GM23338 (cell line): Measurements from ENCODE around the gene MACIR. TPM values are rescaled to one million over a fixed set of nuclear protein-coding genes. Genes with fewer than 3 reads are reported as not detected.

Experiments used
- ATAC-seq: fragments of 200-7000 bp; cut with Tn5 transposase; 3 replicates; pipeline ENCODE4 v1.9.1; 2020
- DNase-seq: peaks from one replicate; pipeline ENCODE4 v3.0.0-alpha.2; 2015; ENCODE audit warnings: low spot score
- H2AFZ ChIP-seq: fragments of 200-600 bp; sonication (generic); 2 replicates; pipeline ENCODE4 v1.8.0; 2016; ENCODE audit warnings: antibody characterized with exemption, mild to moderate bottlenecking, moderate library complexity
- H3F3A ChIP-seq: fragments of 200-600 bp; sonication (generic); replicated peaks from 2 replicates; pipeline ENCODE4 v1.8.0; 2017; ENCODE audit warnings: antibody characterized with exemption, mixed run types, low read depth
- H3K27ac ChIP-seq: fragments of 200-600 bp; sonication (generic); 2 replicates; pipeline ENCODE4 v1.6.1; 2016; ENCODE audit warnings: low read depth
- H3K27me3 ChIP-seq: fragments of 200-600 bp; sonication (generic); 2 replicates; pipeline ENCODE4 v1.8.0; 2016; ENCODE audit warnings: mild to moderate bottlenecking, mixed run types, moderate library complexity; ENCODE audit not compliant: insufficient read depth
- H3K36me3 ChIP-seq: fragments of 200-600 bp; sonication (generic); 2 replicates; pipeline ENCODE4 v1.8.0; 2016; ENCODE audit warnings: mild to moderate bottlenecking; ENCODE audit not compliant: insufficient read depth
- H3K4me1 ChIP-seq: fragments of 200-600 bp; sonication (generic); 2 replicates; pipeline ENCODE4 v1.8.0; 2016; ENCODE audit warnings: mild to moderate bottlenecking, moderate library complexity; ENCODE audit not compliant: insufficient read depth
- H3K4me2 ChIP-seq: fragments of 200-600 bp; sonication (generic); 2 replicates; pipeline ENCODE4 v1.7.1; 2017; ENCODE audit warnings: mixed run types
- H3K4me3 ChIP-seq: fragments of 200-600 bp; sonication (generic); 2 replicates; pipeline ENCODE4 v1.6.1; 2016; ENCODE audit warnings: mixed run types
- H3K79me2 ChIP-seq: fragments of 200-600 bp; sonication (generic); replicated peaks from 2 replicates; pipeline ENCODE4 v1.8.0; 2017; ENCODE audit warnings: mild to moderate bottlenecking; ENCODE audit not compliant: insufficient read depth
- H3K9me2 ChIP-seq: fragments of 200-600 bp; sonication (generic); 2 replicates; pipeline ENCODE4 v1.8.0; 2017; ENCODE audit not compliant: insufficient read depth
- H4K20me1 ChIP-seq: fragments of 200-600 bp; sonication (generic); replicated peaks from 2 replicates; pipeline ENCODE4 v1.8.0; 2017; ENCODE audit warnings: mild to moderate bottlenecking; ENCODE audit not compliant: insufficient read depth
- H3K27ac Mint-ChIP-seq: 2 replicates; pipeline ENCODE4 v1.8.0; 2020; ENCODE audit warnings: inconsistent platforms, mild to moderate bottlenecking, moderate library complexity, mixed read lengths
- H3K27me3 Mint-ChIP-seq: 3 replicates; pipeline ENCODE4 v1.8.0; 2022; ENCODE audit warnings: low read depth, mild to moderate bottlenecking, moderate library complexity, mixed read lengths, inconsistent platforms; ENCODE audit not compliant: insufficient read depth, poor library complexity
- H3K36me3 Mint-ChIP-seq: 3 replicates; pipeline ENCODE4 v1.8.0; 2021; ENCODE audit warnings: low read depth, mild to moderate bottlenecking, inconsistent platforms, moderate library complexity, mixed read lengths
- H3K4me1 Mint-ChIP-seq: 3 replicates; pipeline ENCODE4 v1.8.0; 2020; ENCODE audit warnings: mild to moderate bottlenecking, inconsistent platforms, mixed read lengths
- H3K4me3 Mint-ChIP-seq: 3 replicates; pipeline ENCODE4 v1.8.0; 2021; ENCODE audit warnings: moderate library complexity, mild to moderate bottlenecking, inconsistent platforms, mixed read lengths
- H3K9me3 Mint-ChIP-seq: 3 replicates; pipeline ENCODE4 v1.8.0; 2020; ENCODE audit warnings: moderate library complexity, mild to moderate bottlenecking, inconsistent platforms, mixed read lengths
- CREB1 ChIP-seq: fragments of 250-450 bp; sonication (Bioruptor Pico); IDR thresholded peaks from 2 replicates; pipeline ENCODE4 v1.5.0; 2020; ENCODE audit warnings: low read depth, mild to moderate bottlenecking, moderate library complexity
- CTCF ChIP-seq, 2 experiments: fragments of 200-600 bp in 1 of 2; sonication (generic) in 1 of 2; conservative IDR thresholded peaks; 2 replicates each; pipeline versions ENCODE4 v1.5.1 to v1.6.1; 2016 to 2017; ENCODE audit warnings: antibody characterized with exemption in 2 of 2, low read depth in 2 of 2, mild to moderate bottlenecking in 2 of 2, moderate library complexity in 1 of 2
- ETS1 ChIP-seq: IDR thresholded peaks from 2 replicates; pipeline ENCODE4 v1.6.1; 2016; ENCODE audit warnings: antibody characterized with exemption
- EZH2 ChIP-seq: fragments of 200-600 bp; sonication (generic); IDR thresholded peaks from one replicate; pipeline ENCODE4 v1.8.0; 2017; ENCODE audit warnings: antibody characterized with exemption, mild to moderate bottlenecking, low read depth; ENCODE audit not compliant: unreplicated experiment
- EZH2phosphoT487 ChIP-seq: fragments of 200-600 bp; sonication (generic); IDR thresholded peaks from one replicate; pipeline ENCODE4 v1.8.1; 2018; ENCODE audit warnings: antibody characterized with exemption; ENCODE audit not compliant: unreplicated experiment
- JUNB ChIP-seq: IDR thresholded peaks from one replicate; pipeline ENCODE4 v1.6.1; 2016; ENCODE audit warnings: antibody characterized with exemption; ENCODE audit not compliant: unreplicated experiment
- NANOG ChIP-seq: IDR thresholded peaks from 2 replicates; pipeline ENCODE4 v1.6.1; 2016; ENCODE audit warnings: antibody characterized with exemption, borderline replicate concordance
- POLR2AphosphoS5 ChIP-seq: IDR thresholded peaks from 2 replicates; pipeline ENCODE4 v1.6.1; 2016; ENCODE audit warnings: antibody characterized with exemption, low read depth
- REST ChIP-seq: IDR thresholded peaks from one replicate; pipeline ENCODE4 v1.6.1; 2018; ENCODE audit warnings: antibody characterized with exemption; ENCODE audit not compliant: unreplicated experiment
- STAT1 ChIP-seq: IDR thresholded peaks from one replicate; pipeline ENCODE4 v1.6.1; 2016; ENCODE audit warnings: antibody characterized with exemption; ENCODE audit not compliant: unreplicated experiment
- ZNF114 ChIP-seq: fragments of 250-450 bp; sonication (Bioruptor Pico); IDR thresholded peaks from 2 replicates; pipeline ENCODE4 v1.5.0; 2020; ENCODE audit warnings: mild to moderate bottlenecking, moderate library complexity
- ZNF331 ChIP-seq: fragments of 250-450 bp; sonication (Bioruptor Pico); IDR thresholded peaks from 2 replicates; pipeline ENCODE4 v1.5.0; 2020; ENCODE audit warnings: low read depth, mild to moderate bottlenecking, moderate library complexity
- ZNF462 ChIP-seq: fragments of 250-450 bp; sonication (Bioruptor Pico); IDR thresholded peaks from 2 replicates; pipeline ENCODE4 v1.5.0; 2020; ENCODE audit warnings: mild to moderate bottlenecking, moderate library complexity
- polyA plus RNA-seq: library from polyadenylated mRNA; unstranded; fragments of >200 nt; fragmentation: Nextera tagmentation; extraction: Ambion mirVana; gene quantifications from 2 replicates; pipeline ENCODE4 v1.2.1, GENCODE V29; 2016
- total RNA-seq: library from RNA; depleted of rRNA; stranded (reverse); fragments of >200 nt; shearing (Covaris generic); gene quantifications from 2 replicates; pipeline ENCODE4 v1.2.3, GENCODE V29; 2014

Gene MACIR
- total and polyA plus RNA-seq, 2 experiments from 2014 or later = 11.7 to 27.6 TPM

- Mint-ChIP-seq H3K27ac (no peak overlapping the region), H3K27me3 (peaks cover 2% of the 10 kb centered on the region), H3K4me1 (peaks cover 4% of the 10 kb centered on the region; the same call in 1 of the 3 replicates), H3K36me3 (no peaks in the 10 kb centered on the region), H3K4me3 (no peak overlapping the region), H3K9me3 (no peaks in the 10 kb centered on the region)
- Histone ChIP-seq H3K4me2 (no peak overlapping the region), H3F3A (no peaks in the 10 kb centered on the region), H4K20me1 (no peaks in the 10 kb centered on the region), H2AFZ (no peak overlapping the region), H3K4me3 (no peak overlapping the region), H3K4me1 (peaks cover 6% of the 10 kb centered on the region), H3K36me3 (no peaks in the 10 kb centered on the region), H3K9me2 (no peaks in the 10 kb centered on the region), H3K27ac (no peak overlapping the region), H3K27me3 (no peaks in the 10 kb centered on the region), H3K79me2 (no peaks in the 10 kb centered on the region)
- no peak for ATAC-seq
- no peak for DNase-seq
- TF ChIP-seq JUNB (no peak), ZNF114 (CRISPR knock-in tag) (no peak), POLR2AphosphoS5 (no peak), NANOG (no peak), EZH2phosphoT487 (no peak), CREB1 (CRISPR knock-in tag) (no peak), STAT1 (no peak), EZH2 (no peak), ZNF462 (CRISPR knock-in tag) (no peak), CTCF (conservative IDR thresholded peaks at IDR 0.05; ENCODE audit: low read depth in 2 of 2) (no peak), REST (no peak), ETS1 (no peak), ZNF331 (no peak)
These were observed 33.0 kb downstream of the MACIR start for GRCh38 chr5:103291606-103292005.
